Measurements from ENCODE around the gene PFKP. TPM values are rescaled to one million over a fixed set of nuclear protein-coding genes. Genes with fewer than 3 reads are reported as not detected.

PFKP gene
- total RNA-seq, 2 donors from 2014 or later = 17.4 to 39.6 TPM

GRCh38 chr10:3119796-3120459 is 52.6 kb downstream of the PFKP start:
- Histone ChIP-seq H3K27me3 (no peaks in the 10 kb centered on the region), H3K4me3 (no peak overlapping the region), H3K9me3 (no peaks in the 10 kb centered on the region), H3K36me3 (replicated peaks in 1 of 2; ENCODE audit: insufficient read depth in 1 of 2, low read depth in 2 of 2) (peaks cover 0 to 3% of the 10 kb centered on the region in 2 donors), H3K4me1 (no peaks in the 10 kb centered on the region), H3K27ac (no peak overlapping the region)
- DNase-seq (no peak), ATAC-seq (no peak)
- TF ChIP-seq, protein P1, sequence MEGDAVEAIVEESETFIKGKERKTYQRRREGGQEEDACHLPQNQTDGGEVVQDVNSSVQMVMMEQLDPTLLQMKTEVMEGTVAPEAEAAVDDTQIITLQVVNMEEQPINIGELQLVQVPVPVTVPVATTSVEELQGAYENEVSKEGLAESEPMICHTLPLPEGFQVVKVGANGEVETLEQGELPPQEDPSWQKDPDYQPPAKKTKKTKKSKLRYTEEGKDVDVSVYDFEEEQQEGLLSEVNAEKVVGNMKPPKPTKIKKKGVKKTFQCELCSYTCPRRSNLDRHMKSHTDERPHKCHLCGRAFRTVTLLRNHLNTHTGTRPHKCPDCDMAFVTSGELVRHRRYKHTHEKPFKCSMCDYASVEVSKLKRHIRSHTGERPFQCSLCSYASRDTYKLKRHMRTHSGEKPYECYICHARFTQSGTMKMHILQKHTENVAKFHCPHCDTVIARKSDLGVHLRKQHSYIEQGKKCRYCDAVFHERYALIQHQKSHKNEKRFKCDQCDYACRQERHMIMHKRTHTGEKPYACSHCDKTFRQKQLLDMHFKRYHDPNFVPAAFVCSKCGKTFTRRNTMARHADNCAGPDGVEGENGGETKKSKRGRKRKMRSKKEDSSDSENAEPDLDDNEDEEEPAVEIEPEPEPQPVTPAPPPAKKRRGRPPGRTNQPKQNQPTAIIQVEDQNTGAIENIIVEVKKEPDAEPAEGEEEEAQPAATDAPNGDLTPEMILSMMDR (IDR thresholded peaks at IDR 0.05) = peak in 4 of 7 experiments; percentile 7 to 13 (median 9)
- no peak for TF ChIP-seq POLR2A (IDR thresholded peaks at IDR 0.05)
- intact Hi-C loops (cut with DNase I) = no loop called here
- WGBS, 2 donors = 78 to 82% methylated on average over 28 to 31 of the region's 31 CpGs

- Histone ChIP-seq H3K9me3 (peaks cover 0 to 3% (median 0%) of the 10 kb centered on the region in 3 donors), H3K27me3 (no peaks in the 10 kb centered on the region), H3K36me3 (replicated peaks in 1 of 2; ENCODE audit: insufficient read depth in 1 of 2, low read depth in 2 of 2) (peaks cover 0 to 1% of the 10 kb centered on the region in 2 donors), H3K27ac (no peak overlapping the region), H3K4me1 (peaks cover 9% of the 10 kb centered on the region), H3K4me3 (no peak overlapping the region)
- intact Hi-C loops (cut with DNase I) = no loop called here
- no peak for DNase-seq
- 81 to 85% methylated on average over 10 to 14 of the region's 14 CpGs for WGBS, 2 donors
- no peak for TF ChIP-seq POLR2A (IDR thresholded peaks at IDR 0.05)
- TF ChIP-seq, protein P1 (IDR thresholded peaks at IDR 0.05) = no peak
- no peak for ATAC-seq
These were observed 54.7 kb downstream of the PFKP start for GRCh38 chr10:3122034-3122433.

DNA sequence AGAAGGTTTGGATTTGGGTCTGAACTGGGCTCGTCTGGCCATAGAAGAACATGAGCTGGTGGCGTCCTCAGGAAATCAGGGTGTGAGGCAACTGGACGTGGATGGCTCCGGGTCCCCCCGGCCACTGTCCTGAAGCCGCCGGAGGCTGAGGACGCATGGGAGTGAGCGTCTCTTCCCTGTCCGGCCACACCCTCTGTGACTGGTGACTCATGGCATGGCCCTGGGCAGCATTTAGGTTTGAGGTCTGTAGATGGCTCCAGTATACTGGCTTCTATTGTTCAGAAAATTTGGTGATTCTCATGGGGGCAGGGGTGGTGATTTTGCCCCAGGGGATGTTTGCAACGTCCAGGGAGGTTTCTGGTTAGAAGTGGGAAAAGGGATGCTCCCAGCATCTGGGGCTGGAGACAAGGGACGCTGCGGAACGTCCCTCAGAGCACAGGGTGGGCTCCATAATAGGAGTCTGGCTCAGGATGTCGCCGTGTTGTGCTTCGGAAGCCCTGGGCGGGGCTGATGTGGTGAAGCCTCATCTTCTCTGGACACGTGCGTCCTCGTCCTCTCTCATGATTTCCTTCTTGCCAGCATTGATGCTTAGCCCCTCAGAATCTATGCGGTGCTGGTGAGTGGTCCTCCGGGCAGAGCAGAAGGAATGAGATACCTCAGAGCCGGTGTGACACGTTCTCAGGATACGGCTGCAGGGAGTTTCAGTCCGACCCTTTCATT is 55.3 kb downstream of the PFKP start:
- ATAC-seq (no peak), DNase-seq (no peak)
- TF ChIP-seq POLR2A (IDR thresholded peaks at IDR 0.05) = no peak
- TF ChIP-seq, protein P1 (IDR thresholded peaks at IDR 0.05) = no peak
- intact Hi-C loops (cut with DNase I) = no loop called here
- peaks cover 14% of the 10 kb centered on the region for H3K4me1 ChIP-seq
- peaks cover 0 to 1% of the 10 kb centered on the region in 2 donors for H3K36me3 ChIP-seq (replicated peaks in 1 of 2; ENCODE audit: insufficient read depth in 1 of 2, low read depth in 2 of 2)
- 77 to 85% methylated on average over 23 to 27 of the region's 27 CpGs for WGBS, 2 donors
- H3K9me3 ChIP-seq = peaks cover 0 to 6% (median 0%) of the 10 kb centered on the region in 3 donors
- H3K4me3 ChIP-seq = no peak overlapping the region
- no peaks in the 10 kb centered on the region for H3K27me3 ChIP-seq
- H3K27ac ChIP-seq = no peak overlapping the region

GRCh38 chr10:3123571-3124411 is 56.4 kb downstream of the PFKP start:
- Histone ChIP-seq H3K9me3 (peaks cover 0 to 6% (median 0%) of the 10 kb centered on the region in 3 donors), H3K4me3 (no peak overlapping the region), H3K36me3 (replicated peaks in 1 of 2; ENCODE audit: insufficient read depth in 1 of 2, low read depth in 2 of 2) (peaks cover 0 to 1% of the 10 kb centered on the region in 2 donors), H3K27me3 (no peaks in the 10 kb centered on the region), H3K27ac (no peak overlapping the region), H3K4me1 (peaks cover 15% of the 10 kb centered on the region)
- 74 to 85% methylated on average over 11 to 26 of the region's 32 CpGs for WGBS, 2 donors
- no peak for TF ChIP-seq POLR2A (IDR thresholded peaks at IDR 0.05)
- TF ChIP-seq, protein P1 (IDR thresholded peaks at IDR 0.05) = no peak
- ATAC-seq (no peak), DNase-seq (no peak)
- intact Hi-C loops (cut with DNase I) = no loop called here
